BJ (cell line): ENCODE measurements around the gene MEST. TPM values are rescaled to one million over a fixed set of nuclear protein-coding genes. Genes with fewer than 3 reads are reported as not detected.

Source experiments
- CTCF ChIA-PET: fragments of 350-600 bp; formaldehyde crosslinking; extraction: SDS; loops from one replicate; lab custom pipeline; 2021; ENCODE audit warnings: antibody characterized with exemption, inconsistent platforms; lab: Yijun Ruan, JAX
- POLR2A ChIA-PET: fragments of 300-600 bp; sonication (Branson Sonifier 250); formaldehyde crosslinking; extraction: SDS; loops from one replicate; lab custom pipeline; 2021; ENCODE audit warnings: antibody characterized with exemption; lab: Charles Lee
- DNase-seq: peaks from one replicate; pipeline ENCODE4 v3.0.0-alpha.2; 2011; ENCODE audit warnings: low read depth
- H3K27me3 ChIP-seq: 2 replicates; pipeline ENCODE4 v1.6.0; 2011; ENCODE audit warnings: low read length; ENCODE audit not compliant: control insufficient read depth, insufficient read depth
- H3K36me3 ChIP-seq: 2 replicates; pipeline ENCODE4 v1.5.1; 2011; ENCODE audit warnings: low read length; ENCODE audit not compliant: control insufficient read depth, insufficient read depth
- H3K4me3 ChIP-seq: 2 replicates; pipeline ENCODE4 v1.5.1; 2011; ENCODE audit warnings: low read depth, mild to moderate bottlenecking, control low read depth, low read length
- polyA plus RNA-seq: library from polyadenylated mRNA; depleted of rRNA; stranded (reverse); fragments of >200 nt; gene quantifications from 2 replicates; pipeline ENCODE4 v1.2.3, GENCODE V29; 2011
- TF ChIP-seq, protein P1 (sequence below): IDR thresholded peaks from 2 replicates; pipeline ENCODE4 v1.5.1; 2011; ENCODE audit warnings: low read depth, mild to moderate bottlenecking, control low read depth, inconsistent platforms, low read length, moderate library complexity; ENCODE audit not compliant: insufficient read depth

MEST gene
- polyA plus RNA-seq, 1 experiment: 122 TPM

DNA sequence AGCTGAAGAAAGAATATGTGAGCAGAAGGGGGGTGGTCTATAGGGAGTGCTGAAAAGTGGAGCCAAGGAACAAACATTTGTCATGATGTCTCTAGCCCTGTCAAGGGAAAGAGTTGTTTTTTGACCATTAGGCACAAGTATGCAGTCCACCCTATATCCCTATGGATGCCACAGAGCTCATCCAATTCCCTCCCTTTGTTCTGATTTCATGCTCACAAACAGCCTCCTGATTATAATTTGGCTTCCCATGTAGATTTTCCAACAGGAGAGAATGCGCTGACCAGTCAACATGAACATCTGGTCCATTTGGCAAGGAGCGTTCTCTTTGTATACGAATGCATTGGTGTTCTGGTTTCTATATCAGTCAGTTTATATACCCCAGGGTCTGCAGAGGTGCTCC, 38.9 kb upstream of the MEST start:
- ChIA-PET POLR2A (no interaction called here), CTCF (no interaction called here)
- TF ChIP-seq, protein P1, sequence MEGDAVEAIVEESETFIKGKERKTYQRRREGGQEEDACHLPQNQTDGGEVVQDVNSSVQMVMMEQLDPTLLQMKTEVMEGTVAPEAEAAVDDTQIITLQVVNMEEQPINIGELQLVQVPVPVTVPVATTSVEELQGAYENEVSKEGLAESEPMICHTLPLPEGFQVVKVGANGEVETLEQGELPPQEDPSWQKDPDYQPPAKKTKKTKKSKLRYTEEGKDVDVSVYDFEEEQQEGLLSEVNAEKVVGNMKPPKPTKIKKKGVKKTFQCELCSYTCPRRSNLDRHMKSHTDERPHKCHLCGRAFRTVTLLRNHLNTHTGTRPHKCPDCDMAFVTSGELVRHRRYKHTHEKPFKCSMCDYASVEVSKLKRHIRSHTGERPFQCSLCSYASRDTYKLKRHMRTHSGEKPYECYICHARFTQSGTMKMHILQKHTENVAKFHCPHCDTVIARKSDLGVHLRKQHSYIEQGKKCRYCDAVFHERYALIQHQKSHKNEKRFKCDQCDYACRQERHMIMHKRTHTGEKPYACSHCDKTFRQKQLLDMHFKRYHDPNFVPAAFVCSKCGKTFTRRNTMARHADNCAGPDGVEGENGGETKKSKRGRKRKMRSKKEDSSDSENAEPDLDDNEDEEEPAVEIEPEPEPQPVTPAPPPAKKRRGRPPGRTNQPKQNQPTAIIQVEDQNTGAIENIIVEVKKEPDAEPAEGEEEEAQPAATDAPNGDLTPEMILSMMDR: no peak
- no peaks in the 10 kb centered on the region for H3K27me3 ChIP-seq
- no peak for DNase-seq
- no peaks in the 10 kb centered on the region for H3K36me3 ChIP-seq
- no peak overlapping the region for H3K4me3 ChIP-seq

DNA sequence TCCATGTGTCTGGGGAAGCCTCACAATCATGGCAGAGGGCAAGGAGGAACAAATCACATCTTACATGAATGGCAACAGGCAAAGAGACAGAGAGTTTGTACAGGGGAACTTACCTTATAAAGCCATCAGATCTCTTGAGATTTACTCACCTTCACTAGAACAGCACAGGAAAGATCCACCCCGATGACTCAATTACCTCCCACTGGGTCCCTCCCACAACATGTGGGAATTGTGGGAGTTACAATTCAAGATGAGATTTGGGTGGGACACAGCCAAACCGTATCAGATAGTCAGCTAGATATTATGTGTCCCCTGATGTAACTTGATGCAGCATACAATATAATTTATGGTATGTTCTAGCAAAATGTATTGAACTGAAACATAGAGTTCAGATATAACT, 36.9 kb upstream of the MEST start:
- Histone ChIP-seq H3K4me3 (no peak overlapping the region), H3K27me3 (no peaks in the 10 kb centered on the region), H3K36me3 (no peaks in the 10 kb centered on the region)
- DNase-seq: no peak
- POLR2A ChIA-PET: no interaction called here
- CTCF ChIA-PET: no interaction called here
- TF ChIP-seq, protein P1: no peak

DNA sequence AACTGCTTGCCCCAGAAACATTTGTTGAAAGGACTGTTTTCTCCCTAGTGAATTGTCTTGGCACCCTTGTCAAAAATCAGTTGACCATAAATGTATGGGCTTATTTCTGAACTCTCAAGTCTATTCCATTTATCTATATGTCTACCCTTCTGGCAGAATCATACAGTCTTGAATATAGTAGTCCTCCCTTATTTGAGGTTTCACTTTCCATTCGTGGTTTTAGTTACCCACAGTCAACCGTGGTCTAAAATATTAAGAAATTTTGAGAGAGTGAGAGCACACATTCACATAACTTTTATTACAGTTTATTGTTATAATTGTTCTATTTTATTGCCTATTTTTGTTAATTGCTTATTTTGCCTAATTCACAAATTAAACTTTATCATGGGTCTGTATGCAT, 33.6 kb upstream of the MEST start:
- DNase-seq: no peak
- H3K4me3 ChIP-seq: no peak overlapping the region
- no peaks in the 10 kb centered on the region for H3K36me3 ChIP-seq
- ChIA-PET CTCF (no interaction called here), POLR2A (interaction anchor here (0.6 kb wide), 1 partner anchor 1025 kb away, joined by 5 read pairs; no protein-coding TSS in a partner anchor)
- TF ChIP-seq, protein P1: no peak
- H3K27me3 ChIP-seq: no peaks in the 10 kb centered on the region

GRCh38 chr7:130461272-130461671, 30.6 kb upstream of the MEST start:
- DNase-seq: peak; percentile 48
- Histone ChIP-seq H3K4me3 (no peak overlapping the region), H3K36me3 (no peaks in the 10 kb centered on the region), H3K27me3 (no peaks in the 10 kb centered on the region)
- TF ChIP-seq, protein P1: no peak
- POLR2A ChIA-PET: interaction anchor here (0.8 kb wide), 1 partner anchor 69 kb away, joined by 5 read pairs; no protein-coding TSS in a partner anchor
- CTCF ChIA-PET: no interaction called here

GRCh38 chr7:130463553-130464434, 28.1 kb upstream of the MEST start:
- Histone ChIP-seq H3K36me3 (no peaks in the 10 kb centered on the region), H3K4me3 (no peak overlapping the region), H3K27me3 (no peaks in the 10 kb centered on the region)
- TF ChIP-seq, protein P1: no peak
- POLR2A ChIA-PET: no interaction called here
- no peak for DNase-seq
- CTCF ChIA-PET: interaction anchor here (1.6 to 1.8 kb wide), 2 partner anchors 10 to 11 kb away, joined by 5 to 6 read pairs; no protein-coding TSS in a partner anchor
